ENCODE results near the gene MAPK1. TPM values are rescaled to one million over a fixed set of nuclear protein-coding genes. Genes with fewer than 3 reads are reported as not detected.
"Not testable (repeated sequence)": the region's sequence is repeated elsewhere in the genome, so short reads cannot be mapped to it uniquely, and the experiment has no call there.

Gene MAPK1
- total RNA-seq, 1 donor from 2014 or later, result 92.9 TPM

DNA sequence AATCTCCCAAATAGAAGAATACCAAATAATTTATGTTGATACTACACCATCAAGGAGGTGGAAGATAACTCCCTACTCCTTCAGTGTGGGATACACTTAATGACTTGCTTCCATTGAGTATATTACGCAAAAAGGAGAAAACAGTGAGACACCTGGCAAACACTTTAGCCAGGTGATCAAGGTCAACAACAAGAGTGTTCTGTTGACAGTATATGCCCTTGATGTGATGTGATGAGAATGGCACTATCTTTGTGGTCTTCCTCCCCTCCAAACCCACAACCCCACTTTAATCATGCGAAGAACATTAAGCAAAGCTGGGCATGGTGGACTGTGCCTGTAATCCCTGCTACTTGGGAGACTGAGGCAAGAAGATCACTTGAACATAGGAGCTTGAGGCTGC, 26.0 kb downstream of the MAPK1 start:
- TF ChIP-seq CTCF (IDR thresholded peaks at IDR 0.05; ENCODE audit: unreplicated experiment), result no peak
- peaks cover 14% of the 10 kb centered on the region for H3K4me1 Mint-ChIP-seq

GRCh38 chr22:21840236-21840823, 27.1 kb downstream of the MAPK1 start:
- Mint-ChIP-seq H3K27me3 (ENCODE audit: low read depth) (no peaks in the 10 kb centered on the region), H3K4me1 (peaks cover 22% of the 10 kb centered on the region), H3K4me3 (no peak overlapping the region), H3K36me3 (peaks cover 8% of the 10 kb centered on the region), H3K9me3 (peaks cover 3% of the 10 kb centered on the region), H3K27ac (no peak overlapping the region)
- no peak for TF ChIP-seq CTCF (IDR thresholded peaks at IDR 0.05; ENCODE audit: unreplicated experiment)
- no peak for DNase-seq (ENCODE audit: low spot score in 2 of 2, unreplicated experiment in 2 of 2)

More for the DNA sequence above, 26.0 kb downstream of the MAPK1 start:
- no peak for DNase-seq (ENCODE audit: low spot score in 2 of 2, unreplicated experiment in 2 of 2)
- Mint-ChIP-seq H3K9me3 (peaks cover 3% of the 10 kb centered on the region), H3K27ac (no peak overlapping the region), H3K4me3 (no peak overlapping the region), H3K27me3 (ENCODE audit: low read depth) (no peaks in the 10 kb centered on the region), H3K36me3 (peaks cover 8% of the 10 kb centered on the region)

- H3K27ac Mint-ChIP-seq, result no peak overlapping the region
- H3K36me3 Mint-ChIP-seq, result peaks cover 8% of the 10 kb centered on the region
- peaks cover 28% of the 10 kb centered on the region for H3K4me1 Mint-ChIP-seq
- TF ChIP-seq CTCF (IDR thresholded peaks at IDR 0.05; ENCODE audit: unreplicated experiment), result no peak
- DNase-seq (ENCODE audit: low spot score in 2 of 2, unreplicated experiment in 2 of 2), result no peak
- no peak overlapping the region for H3K4me3 Mint-ChIP-seq
- peaks cover 3% of the 10 kb centered on the region for H3K9me3 Mint-ChIP-seq
- H3K27me3 Mint-ChIP-seq (ENCODE audit: low read depth), result no peaks in the 10 kb centered on the region
These were observed 27.7 kb downstream of the MAPK1 start for GRCh38 chr22:21839765-21840140.

DNA sequence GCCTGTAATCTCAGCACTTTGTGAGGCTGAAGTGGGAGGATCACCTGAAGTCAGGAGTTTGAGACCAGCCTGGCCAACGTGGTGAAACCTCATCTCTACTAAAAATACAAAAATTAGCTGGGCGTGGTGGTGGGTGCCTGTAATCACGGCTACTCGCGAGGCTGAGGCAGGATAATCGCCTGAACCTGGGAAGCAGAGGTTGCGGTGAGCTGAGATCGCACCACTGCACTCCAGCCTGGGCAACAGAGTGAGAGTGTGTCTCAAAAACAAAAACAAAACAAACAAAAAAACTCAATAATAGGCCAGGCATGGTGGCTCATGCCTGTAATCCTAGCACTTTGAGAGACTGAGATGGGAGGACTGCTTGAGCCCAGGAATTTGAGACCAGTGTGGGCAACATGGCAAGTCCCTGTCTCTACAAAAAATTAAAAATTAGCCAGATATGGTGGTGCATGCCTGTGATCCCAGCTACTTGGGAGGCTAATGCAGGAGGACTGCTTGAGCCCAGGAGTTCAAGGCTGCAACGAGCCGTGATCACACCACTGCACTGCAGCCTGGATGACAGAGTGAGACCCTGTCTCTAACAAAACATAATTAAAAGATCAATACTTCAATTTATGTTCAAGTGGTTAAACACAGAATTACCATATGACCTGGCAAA, 28.2 kb downstream of the MAPK1 start:
- not testable (repeated sequence) for H3K9me3 Mint-ChIP-seq; DNase-seq (ENCODE audit: low spot score in 2 of 2, unreplicated experiment in 2 of 2); H3K4me3 Mint-ChIP-seq; H3K27me3 Mint-ChIP-seq (ENCODE audit: low read depth); H3K36me3 Mint-ChIP-seq
- H3K4me1 Mint-ChIP-seq, result peaks cover 32% of the 10 kb centered on the region
- peak overlapping the region; percentile 86 for H3K27ac Mint-ChIP-seq

- Mint-ChIP-seq H3K4me3 (peak overlapping the region; percentile 0), H3K36me3 (peaks cover 5% of the 10 kb centered on the region), H3K27ac (peak overlapping the region; percentile 96), H3K9me3 (peaks cover 3% of the 10 kb centered on the region), H3K27me3 (ENCODE audit: low read depth) (no peaks in the 10 kb centered on the region), H3K4me1 (peaks cover 38% of the 10 kb centered on the region)
- TF ChIP-seq CTCF (IDR thresholded peaks at IDR 0.05; ENCODE audit: unreplicated experiment), result no peak
- no peak for DNase-seq (ENCODE audit: low spot score in 2 of 2, unreplicated experiment in 2 of 2)
These were observed 30.0 kb downstream of the MAPK1 start for GRCh38 chr22:21837248-21837979.

GRCh38 chr22:21836486-21836885, 31.0 kb downstream of the MAPK1 start:
- not testable (repeated sequence) for H3K9me3 Mint-ChIP-seq; H3K4me3 Mint-ChIP-seq; H3K36me3 Mint-ChIP-seq; DNase-seq (ENCODE audit: low spot score in 2 of 2, unreplicated experiment in 2 of 2); H3K27me3 Mint-ChIP-seq (ENCODE audit: low read depth)
- H3K27ac Mint-ChIP-seq, result peak overlapping the region; percentile 92
- peaks cover 43% of the 10 kb centered on the region for H3K4me1 Mint-ChIP-seq

Data from mesothelial cell of epicardium (in vitro differentiated cells).